BLaER1 (cell line): ENCODE measurements around the gene NXPE4.
"Not testable (repeated sequence)": the region's sequence is repeated elsewhere in the genome, so short reads cannot be mapped to it uniquely, and the experiment has no call there.

Source experiments
- H3K27ac ChIP-seq: shearing (Covaris generic); formaldehyde crosslinking; 2 replicates; pipeline ENCODE4 v1.8.1; 2022
- H3K27me3 ChIP-seq: shearing (Covaris generic); formaldehyde crosslinking; 2 replicates; pipeline ENCODE4 v1.8.1; 2022
- H3K36me3 ChIP-seq: shearing (Covaris generic); formaldehyde crosslinking; 2 replicates; pipeline ENCODE4 v1.8.1; 2022
- H3K4me1 ChIP-seq: shearing (Covaris generic); formaldehyde crosslinking; 2 replicates; pipeline ENCODE4 v1.8.1; 2022
- H3K4me2 ChIP-seq: shearing (Covaris generic); formaldehyde crosslinking; 2 replicates; pipeline ENCODE4 v1.8.1; 2022
- H3K4me3 ChIP-seq: shearing (Covaris generic); formaldehyde crosslinking; 2 replicates; pipeline ENCODE4 v1.8.1; 2022
- H3K9ac ChIP-seq: shearing (Covaris generic); formaldehyde crosslinking; 2 replicates; pipeline ENCODE4 v1.8.1; 2022
- H3K9me3 ChIP-seq: shearing (Covaris generic); formaldehyde crosslinking; 2 replicates; pipeline ENCODE4 v1.8.1; 2022
- H4K20me1 ChIP-seq: shearing (Covaris generic); formaldehyde crosslinking; 2 replicates; pipeline ENCODE4 v1.8.1; 2022
- Cebpa-rat ChIP-seq: shearing (Covaris generic); IDR thresholded peaks from 2 replicates; pipeline ENCODE4 v1.8.1; 2022

The NXPE4 gene

DNA sequence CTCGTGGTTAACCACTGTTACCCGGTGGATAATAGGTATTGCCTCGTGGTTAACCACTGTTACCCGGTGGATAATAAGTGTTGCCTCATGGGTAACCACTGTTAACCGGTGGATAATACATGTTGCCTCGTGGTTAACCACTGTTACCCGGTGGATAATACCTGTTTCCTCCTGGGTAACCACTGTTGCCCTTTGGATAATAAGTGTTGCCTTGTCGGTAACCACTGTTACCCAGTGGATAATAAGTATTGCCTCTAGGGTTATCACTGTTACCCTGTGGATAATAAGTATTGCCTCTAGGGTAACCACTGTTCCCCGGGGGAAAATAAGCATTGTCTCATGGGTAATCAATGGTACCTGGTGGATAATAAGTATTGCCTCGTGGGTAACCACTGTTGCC is 15.0 kb upstream of the NXPE4 start:
- H3K4me3 ChIP-seq, result no peak overlapping the region
- TF ChIP-seq Cebpa-rat, result no peak
- peaks cover 100% of the 10 kb centered on the region for H3K9me3 ChIP-seq
- H3K36me3 ChIP-seq, result no peaks in the 10 kb centered on the region
- H4K20me1 ChIP-seq, result no peaks in the 10 kb centered on the region
- no peaks in the 10 kb centered on the region for H3K4me1 ChIP-seq
- H3K4me2 ChIP-seq, result no peak overlapping the region
- no peak overlapping the region for H3K27ac ChIP-seq
- no peak overlapping the region for H3K9ac ChIP-seq
- H3K27me3 ChIP-seq, result no peaks in the 10 kb centered on the region

GRCh38 chr11:114609429-114609828 is 13.8 kb upstream of the NXPE4 start:
- Histone ChIP-seq H3K4me1 (no peaks in the 10 kb centered on the region), H4K20me1 (no peaks in the 10 kb centered on the region), H3K9me3 (peaks cover 100% of the 10 kb centered on the region), H3K27me3 (no peaks in the 10 kb centered on the region), H3K4me2 (no peak overlapping the region), H3K36me3 (no peaks in the 10 kb centered on the region), H3K4me3 (no peak overlapping the region), H3K27ac (no peak overlapping the region), H3K9ac (no peak overlapping the region)
- TF ChIP-seq Cebpa-rat, result no peak

DNA sequence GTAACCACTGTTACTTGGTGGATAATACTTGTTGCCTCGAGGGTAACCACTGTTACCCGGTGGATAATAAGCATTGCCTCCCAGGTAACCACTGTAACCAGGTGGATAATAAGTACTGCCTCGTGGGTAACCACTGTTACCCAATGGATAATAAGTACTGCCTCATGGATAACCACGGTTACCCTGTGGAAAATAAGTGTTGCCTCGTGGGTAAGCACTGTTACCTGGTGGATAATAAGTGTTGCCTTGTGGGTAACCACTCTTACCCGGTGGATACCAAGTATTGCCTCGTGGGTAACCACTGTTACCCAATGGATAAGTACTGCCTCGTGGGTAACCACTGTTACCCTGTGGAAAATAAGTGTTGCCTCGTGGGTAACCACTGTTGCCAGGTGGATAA is 13.0 kb upstream of the NXPE4 start:
- not testable (repeated sequence) for H3K9ac ChIP-seq, H4K20me1 ChIP-seq, H3K27me3 ChIP-seq, H3K4me3 ChIP-seq, H3K4me1 ChIP-seq, H3K27ac ChIP-seq, H3K36me3 ChIP-seq, H3K4me2 ChIP-seq
- peaks cover 100% of the 10 kb centered on the region for H3K9me3 ChIP-seq

DNA sequence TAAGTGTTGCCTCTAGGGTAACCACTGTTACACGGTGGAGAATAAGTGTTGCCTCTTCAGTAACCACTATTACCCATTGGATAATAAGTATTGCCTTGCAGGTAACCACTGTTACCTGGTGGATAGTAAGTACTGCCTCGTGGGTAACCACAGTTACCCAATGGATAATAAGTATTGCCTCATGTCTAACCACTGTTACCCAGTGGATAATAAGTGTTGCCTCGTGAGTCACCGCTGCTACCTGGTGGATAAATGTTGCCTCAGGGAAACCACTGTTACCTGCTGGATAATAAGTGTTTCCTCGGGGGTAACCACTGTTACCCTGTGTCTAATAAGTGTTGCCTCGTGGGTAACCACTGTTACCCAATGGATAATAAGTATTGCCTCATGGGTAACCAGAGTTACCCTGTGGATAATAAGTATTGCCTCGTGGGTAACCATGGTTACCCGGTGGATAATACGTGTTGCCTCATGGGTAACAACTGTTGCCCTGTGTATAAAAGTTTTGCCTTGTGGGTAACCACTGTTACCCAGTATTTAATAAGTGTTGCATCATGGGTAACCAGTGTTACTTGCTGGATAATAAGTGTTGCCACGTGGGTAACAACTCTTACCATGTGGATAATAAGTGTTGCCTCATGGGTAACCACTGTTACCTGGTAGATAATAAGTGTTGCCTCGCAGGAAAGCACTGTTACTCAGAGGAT is 12.3 kb upstream of the NXPE4 start:
- no peaks in the 10 kb centered on the region for H4K20me1 ChIP-seq
- no peak overlapping the region for H3K4me3 ChIP-seq
- H3K9ac ChIP-seq, result no peak overlapping the region
- H3K4me1 ChIP-seq, result no peaks in the 10 kb centered on the region
- peaks cover 99% of the 10 kb centered on the region for H3K9me3 ChIP-seq
- no peaks in the 10 kb centered on the region for H3K27me3 ChIP-seq
- H3K36me3 ChIP-seq, result no peaks in the 10 kb centered on the region
- TF ChIP-seq Cebpa-rat, result no peak
- no peak overlapping the region for H3K4me2 ChIP-seq
- no peak overlapping the region for H3K27ac ChIP-seq

GRCh38 chr11:114606802-114607075 is 11.2 kb upstream of the NXPE4 start:
- H3K36me3 ChIP-seq, H3K9ac ChIP-seq, H3K4me2 ChIP-seq, H3K4me3 ChIP-seq, H3K27me3 ChIP-seq, H4K20me1 ChIP-seq, H3K4me1 ChIP-seq, H3K27ac ChIP-seq: not testable (repeated sequence)
- H3K9me3 ChIP-seq, result peaks cover 88% of the 10 kb centered on the region

DNA sequence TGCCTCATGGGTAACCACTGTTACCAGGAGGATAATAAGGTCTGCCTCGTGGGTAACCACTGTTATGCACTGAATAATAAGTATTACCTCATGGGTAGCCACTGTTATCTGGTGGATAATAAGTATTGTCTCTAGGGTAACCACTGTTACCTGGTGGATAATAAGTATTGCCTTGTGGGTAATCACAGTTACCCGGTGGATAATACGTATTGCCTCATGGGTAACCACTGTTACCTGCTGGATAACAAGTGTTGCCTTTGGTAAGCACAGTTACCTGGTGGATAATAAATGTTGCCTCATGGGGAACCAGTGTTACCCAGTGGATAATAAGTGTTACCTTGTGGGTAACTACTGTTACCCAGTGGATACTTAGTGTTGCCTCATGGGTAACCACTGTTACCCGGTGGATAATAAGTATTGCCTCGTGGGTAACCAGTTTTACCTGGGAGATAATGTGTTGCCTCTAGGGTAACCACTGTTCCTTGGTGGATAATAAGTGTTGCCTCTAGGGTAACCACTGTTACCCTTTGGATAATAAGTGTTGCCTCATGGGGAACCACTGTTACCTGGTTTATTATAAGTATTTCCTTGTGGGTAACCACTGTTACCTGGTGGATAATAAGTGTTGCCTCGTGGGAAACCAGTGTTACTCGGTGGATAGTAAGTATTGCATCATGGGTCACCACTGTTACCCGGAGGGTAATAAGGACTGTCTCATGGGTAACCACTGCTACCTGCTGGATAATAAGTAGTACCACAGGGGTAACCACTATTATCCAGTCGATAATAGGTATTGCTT is 10.6 kb upstream of the NXPE4 start:
- TF ChIP-seq Cebpa-rat, result no peak
- H3K9me3 ChIP-seq, result peaks cover 82% of the 10 kb centered on the region
- H3K9ac ChIP-seq, result no peak overlapping the region
- H3K4me1 ChIP-seq, result no peaks in the 10 kb centered on the region
- no peaks in the 10 kb centered on the region for H3K36me3 ChIP-seq
- no peak overlapping the region for H3K27ac ChIP-seq
- no peaks in the 10 kb centered on the region for H3K27me3 ChIP-seq
- H3K4me3 ChIP-seq, result no peak overlapping the region
- no peaks in the 10 kb centered on the region for H4K20me1 ChIP-seq
- H3K4me2 ChIP-seq, result no peak overlapping the region

DNA sequence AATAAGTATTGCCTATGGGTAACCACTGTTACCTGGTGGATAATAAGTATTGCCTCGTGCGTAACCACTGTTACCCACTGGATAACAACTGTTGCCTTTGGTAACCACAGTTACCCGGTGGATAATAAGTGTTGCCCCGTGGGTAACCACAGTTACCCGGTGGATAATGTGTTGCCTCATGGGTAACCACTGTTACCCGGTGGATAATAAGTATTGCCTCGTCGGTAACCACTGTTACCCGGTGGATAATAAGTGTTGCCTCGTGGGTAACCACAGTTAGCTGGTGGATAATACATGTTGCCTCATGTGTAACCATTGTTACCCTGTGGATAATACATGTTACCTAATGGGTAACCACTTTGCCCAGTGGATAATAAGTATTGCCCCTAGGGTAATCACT is 9.8 kb upstream of the NXPE4 start:
- Histone ChIP-seq H3K9me3 (peaks cover 74% of the 10 kb centered on the region), H4K20me1 (no peaks in the 10 kb centered on the region), H3K9ac (no peak overlapping the region), H3K27me3 (no peaks in the 10 kb centered on the region), H3K4me2 (no peak overlapping the region), H3K4me3 (no peak overlapping the region), H3K36me3 (no peaks in the 10 kb centered on the region), H3K27ac (no peak overlapping the region), H3K4me1 (no peaks in the 10 kb centered on the region)
- no peak for TF ChIP-seq Cebpa-rat

GRCh38 chr11:114604886-114605285 is 9.3 kb upstream of the NXPE4 start:
- no peaks in the 10 kb centered on the region for H3K27me3 ChIP-seq
- no peak overlapping the region for H3K4me3 ChIP-seq
- no peak overlapping the region for H3K4me2 ChIP-seq
- no peak overlapping the region for H3K27ac ChIP-seq
- no peak for TF ChIP-seq Cebpa-rat
- no peak overlapping the region for H3K9ac ChIP-seq
- H3K36me3 ChIP-seq, result no peaks in the 10 kb centered on the region
- H3K4me1 ChIP-seq, result no peaks in the 10 kb centered on the region
- peaks cover 69% of the 10 kb centered on the region for H3K9me3 ChIP-seq
- H4K20me1 ChIP-seq, result no peaks in the 10 kb centered on the region

DNA sequence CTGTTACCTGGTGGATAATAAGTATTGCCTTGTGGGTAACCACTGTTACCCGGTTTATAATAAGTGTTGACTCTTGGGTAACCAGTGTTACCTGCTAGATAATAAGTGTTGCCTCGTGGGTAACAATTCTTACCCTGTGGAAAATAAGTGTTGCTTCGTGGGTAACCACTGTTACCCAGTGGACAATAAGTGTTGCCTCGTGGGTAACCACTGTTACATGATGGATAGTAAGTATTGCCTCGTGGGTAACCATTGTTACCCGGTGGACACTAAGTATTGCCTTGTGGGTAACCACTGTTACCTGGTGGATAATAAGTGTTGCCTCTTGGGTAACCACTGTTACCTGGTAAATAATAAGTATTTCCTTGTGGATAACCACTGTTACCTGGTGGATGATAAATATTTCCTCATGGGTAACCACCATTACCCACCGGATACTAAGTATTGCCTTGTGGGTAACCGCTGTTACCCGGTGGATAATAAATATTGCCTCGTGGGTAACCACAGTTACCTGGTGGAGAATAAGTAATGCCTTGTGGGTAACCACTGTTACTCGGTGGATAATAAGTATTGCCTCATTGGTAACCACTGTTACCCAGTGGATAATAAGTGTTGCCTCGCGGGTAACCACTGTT is 8.7 kb upstream of the NXPE4 start:
- H3K27ac ChIP-seq, result no peak overlapping the region
- H3K4me1 ChIP-seq, result no peaks in the 10 kb centered on the region
- no peak; the same call in 1 of the 2 replicates for TF ChIP-seq Cebpa-rat
- H3K9ac ChIP-seq, result no peak overlapping the region
- H4K20me1 ChIP-seq, result no peaks in the 10 kb centered on the region
- H3K27me3 ChIP-seq, result no peaks in the 10 kb centered on the region
- H3K9me3 ChIP-seq, result peaks cover 63% of the 10 kb centered on the region
- H3K36me3 ChIP-seq, result no peaks in the 10 kb centered on the region
- H3K4me3 ChIP-seq, result no peak overlapping the region
- H3K4me2 ChIP-seq, result no peak overlapping the region

- H3K36me3 ChIP-seq, H3K4me1 ChIP-seq, H3K4me3 ChIP-seq, H4K20me1 ChIP-seq, H3K4me2 ChIP-seq, H3K27me3 ChIP-seq, H3K9ac ChIP-seq, H3K27ac ChIP-seq: not testable (repeated sequence)
- peaks cover 52% of the 10 kb centered on the region for H3K9me3 ChIP-seq
Observed at GRCh38 chr11:114603151-114603550, 7.6 kb upstream of the NXPE4 start.
